T follicular helper cell (primary cell): Measurements from ENCODE around the gene FSTL4.

Experiments used
- DNase-seq: peaks from one replicate; pipeline ENCODE4 v3.0.0-alpha.2; 2020; ENCODE audit warnings: low read depth

The FSTL4 gene

DNA sequence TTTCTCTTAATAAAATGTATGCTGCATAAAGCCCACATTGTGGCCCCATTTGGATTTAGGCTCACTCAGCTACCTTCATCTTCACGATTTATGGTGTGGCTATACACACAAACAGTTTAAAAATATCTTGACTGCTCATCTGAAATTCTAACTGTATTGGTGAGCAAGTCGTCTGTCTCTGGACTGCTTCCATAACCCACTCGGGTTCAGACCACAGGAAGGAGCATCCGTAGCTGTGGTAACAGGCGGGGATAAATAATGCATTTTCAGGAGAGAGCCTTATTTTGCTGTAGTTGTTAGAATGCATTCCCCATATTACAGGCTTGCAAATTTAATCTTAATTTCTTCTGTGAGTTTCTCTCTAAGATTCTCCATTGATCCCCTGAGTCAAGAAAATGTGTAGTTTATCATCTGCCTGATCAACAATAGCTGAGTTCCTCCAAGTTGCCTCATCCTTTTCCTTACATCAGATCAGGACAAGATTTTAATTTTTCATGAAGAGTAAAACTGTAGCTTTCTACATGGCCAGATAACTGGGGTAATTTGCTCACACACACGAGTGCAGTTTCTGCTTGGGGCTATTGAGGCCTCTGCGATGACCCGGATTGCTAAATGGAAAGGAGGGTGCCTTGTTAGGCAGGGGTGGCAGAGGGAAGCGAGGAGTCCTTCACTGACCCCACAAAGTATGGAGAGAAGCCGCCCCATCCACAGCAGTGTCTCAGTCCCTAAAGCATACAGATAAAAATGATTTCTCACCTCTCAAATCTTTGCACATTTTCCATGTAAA is 133.9 kb downstream of the FSTL4 start:
- no peak for DNase-seq

DNA sequence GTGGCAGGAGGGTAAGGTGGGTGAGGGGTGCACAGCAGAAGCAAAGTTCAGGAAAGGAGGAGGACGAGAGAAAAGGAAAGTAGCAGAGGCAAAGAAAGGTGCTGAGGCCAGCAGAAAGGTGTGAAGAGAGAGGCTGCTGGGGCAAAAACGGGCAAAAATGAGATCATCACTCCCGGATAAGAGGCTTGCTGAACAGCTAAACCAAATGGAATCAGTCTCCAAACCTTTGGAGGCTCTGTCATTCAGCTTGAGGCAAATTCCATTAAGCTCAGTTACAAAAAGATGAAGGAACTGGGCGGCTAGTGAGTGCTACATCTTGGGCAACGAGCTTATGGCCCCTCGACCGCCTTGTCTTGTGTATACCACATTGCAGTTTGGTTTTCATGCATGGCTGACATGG is 136.4 kb downstream of the FSTL4 start:
- no peak for DNase-seq

DNA sequence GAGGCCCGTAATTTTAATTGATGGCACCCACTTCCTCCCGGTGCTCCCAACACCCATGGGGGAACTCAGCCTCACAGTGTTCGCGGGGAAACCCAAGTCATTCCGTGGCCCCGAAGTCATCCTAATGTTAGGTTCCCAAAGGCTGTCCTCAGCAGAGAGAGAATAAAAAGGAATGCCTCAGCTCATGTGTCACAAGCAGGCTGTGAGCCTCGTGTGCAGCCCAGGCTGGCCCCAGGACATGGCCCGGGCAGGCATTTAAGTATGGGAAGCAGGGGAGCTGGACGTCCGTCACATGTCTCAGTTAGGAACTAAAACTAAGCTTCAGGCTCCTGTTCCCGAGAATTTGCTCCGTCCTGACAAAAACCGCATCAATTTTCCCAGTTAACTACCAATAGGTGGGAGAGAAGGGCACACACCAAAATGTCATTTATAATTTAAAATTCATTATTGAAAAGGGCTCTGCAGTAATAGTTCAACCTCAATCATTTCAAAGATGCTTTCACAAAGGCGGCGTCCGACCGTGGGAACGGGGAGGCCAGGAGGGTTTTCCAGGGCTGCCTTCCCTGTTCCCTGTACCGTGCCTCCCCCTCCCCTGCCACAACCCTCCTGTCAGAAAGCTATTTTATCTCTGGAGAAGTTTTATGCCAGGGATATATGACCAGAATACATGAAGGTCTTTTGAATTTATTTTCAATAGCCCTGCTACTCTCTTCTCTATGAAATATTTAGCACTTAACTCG is 137.3 kb downstream of the FSTL4 start:
- DNase-seq: no peak

DNA sequence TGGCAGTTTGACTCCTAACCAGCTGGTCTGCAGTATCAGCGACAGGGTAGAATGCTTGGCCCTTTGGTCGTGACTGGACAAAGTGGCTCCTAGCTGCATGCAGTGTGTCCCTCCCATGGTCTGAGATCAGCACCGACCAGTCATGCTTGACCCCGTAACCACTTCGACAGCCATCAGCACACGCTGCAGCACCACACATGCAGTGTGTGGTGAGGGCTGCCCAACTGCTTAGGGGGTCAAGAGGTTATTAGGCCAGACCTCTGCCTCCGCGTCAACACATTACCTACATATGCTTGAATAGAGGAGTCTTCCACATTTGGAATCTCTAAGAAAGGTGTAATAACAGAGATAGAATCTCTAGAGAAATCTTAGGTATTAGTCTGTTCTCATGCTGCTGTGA is 139.1 kb downstream of the FSTL4 start:
- DNase-seq: no peak

DNA sequence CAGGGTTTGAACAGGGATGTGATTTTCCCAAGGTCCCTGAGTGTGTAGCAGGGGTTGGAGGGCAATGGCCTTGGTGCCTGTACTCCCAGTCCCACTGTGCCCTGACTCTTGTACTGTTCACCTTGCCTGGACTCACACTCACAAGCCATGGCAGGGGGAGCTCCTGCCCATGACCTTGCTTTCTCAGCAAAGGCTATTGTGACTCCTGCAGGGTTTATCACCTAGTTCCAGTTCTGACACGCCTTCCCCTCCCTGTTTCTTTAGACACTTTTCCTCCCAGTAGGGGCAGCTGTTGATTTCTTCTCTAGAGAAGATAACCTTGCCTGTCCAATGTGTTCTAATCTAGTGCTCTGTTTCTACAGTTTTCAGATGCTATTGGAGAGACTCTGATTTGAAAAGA is 139.5 kb downstream of the FSTL4 start:
- no peak for DNase-seq

DNA sequence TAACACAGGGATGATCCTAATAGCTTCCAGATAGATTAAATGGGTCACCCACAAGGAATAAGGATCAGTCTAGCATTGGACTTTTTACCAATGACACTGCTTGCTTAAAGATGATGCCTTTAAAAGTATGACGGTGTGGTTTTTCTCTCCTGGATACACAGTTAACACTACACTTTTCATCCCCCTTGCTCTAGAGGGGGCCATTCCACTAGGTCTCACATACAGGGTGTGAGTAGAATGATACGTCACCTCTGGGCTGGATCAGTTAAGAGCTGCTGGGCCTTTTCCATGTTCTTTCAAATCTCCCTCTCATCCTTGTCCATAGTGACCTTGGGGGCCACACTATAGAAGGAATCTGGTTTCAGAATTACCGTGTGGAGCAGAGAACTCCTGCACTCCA is 140.6 kb downstream of the FSTL4 start:
- DNase-seq: no peak

DNA sequence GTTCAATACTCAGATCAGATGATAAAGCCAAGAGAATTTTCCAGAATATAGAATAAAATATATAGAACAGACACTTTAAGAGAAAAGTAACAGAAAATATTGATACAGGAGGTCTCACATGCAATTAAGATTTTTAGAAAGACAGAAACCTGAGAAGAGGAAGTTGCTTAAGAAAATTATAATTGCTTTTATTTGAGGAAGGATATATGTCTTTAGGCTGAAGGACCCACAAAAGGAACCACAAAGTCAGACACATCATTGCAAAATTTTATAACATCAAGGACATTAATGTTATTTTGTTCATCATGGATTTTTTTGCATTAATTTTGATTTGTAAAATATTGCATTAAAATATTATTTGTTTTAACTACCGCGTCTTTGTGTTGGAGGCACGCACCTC is 141.5 kb downstream of the FSTL4 start:
- DNase-seq: no peak

DNA sequence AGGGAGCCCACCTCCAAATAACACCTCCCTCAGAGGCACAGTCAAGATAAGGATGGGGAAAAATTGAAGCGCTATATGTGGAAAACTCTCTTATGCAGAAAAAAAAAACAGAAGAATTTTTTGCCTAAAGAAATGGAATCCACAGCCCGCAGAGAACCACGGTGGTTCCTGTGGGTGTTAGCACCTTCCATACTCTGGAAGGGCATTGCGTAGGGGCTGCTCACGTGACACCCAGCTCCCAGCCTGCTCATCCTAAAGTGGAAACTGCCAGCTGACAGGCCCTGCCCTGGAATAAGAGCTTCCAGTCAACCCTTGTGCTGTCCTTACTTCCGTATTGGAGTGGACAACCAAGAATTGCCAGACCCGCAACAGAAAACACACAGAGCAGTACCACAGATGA is 142.5 kb downstream of the FSTL4 start:
- no peak for DNase-seq

DNA sequence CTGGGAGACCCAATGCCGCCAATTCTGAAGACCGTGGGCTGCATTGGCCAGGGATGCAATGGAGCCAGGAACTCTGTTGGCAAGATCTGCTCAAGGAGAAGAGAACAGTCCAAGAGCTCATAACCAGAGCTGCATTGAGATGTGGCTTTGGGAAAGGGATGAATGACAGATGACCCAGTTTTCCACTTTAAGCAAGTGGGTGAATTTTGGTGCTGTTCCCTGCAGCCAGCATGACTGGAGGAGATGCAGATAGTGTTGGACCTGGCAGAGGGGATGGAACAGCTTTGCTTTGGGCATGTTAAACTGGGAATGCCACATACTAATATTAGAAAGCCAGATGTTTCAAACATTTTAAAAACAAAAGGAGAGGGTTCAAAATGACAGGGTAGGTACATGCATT is 143.1 kb downstream of the FSTL4 start:
- DNase-seq: no peak

DNA sequence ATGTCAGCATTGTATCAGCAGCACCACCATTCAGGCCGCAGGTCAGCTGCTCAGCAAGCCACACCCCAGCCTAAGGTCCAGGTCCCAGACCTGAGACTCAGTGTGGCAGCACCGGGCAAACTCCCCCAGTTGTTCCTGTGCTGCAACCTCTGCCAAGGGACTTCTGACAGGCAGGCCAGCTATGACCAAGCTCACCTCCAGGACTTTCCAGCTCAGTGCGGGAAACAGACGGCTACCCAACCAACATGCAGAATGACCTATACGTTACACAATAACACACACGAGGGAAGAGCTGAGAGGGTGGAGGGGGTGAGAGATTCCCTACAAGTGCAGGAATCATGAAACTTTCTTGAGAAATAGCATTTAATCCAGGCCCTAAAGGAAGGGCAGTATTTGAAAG is 143.7 kb downstream of the FSTL4 start:
- DNase-seq: no peak

DNA sequence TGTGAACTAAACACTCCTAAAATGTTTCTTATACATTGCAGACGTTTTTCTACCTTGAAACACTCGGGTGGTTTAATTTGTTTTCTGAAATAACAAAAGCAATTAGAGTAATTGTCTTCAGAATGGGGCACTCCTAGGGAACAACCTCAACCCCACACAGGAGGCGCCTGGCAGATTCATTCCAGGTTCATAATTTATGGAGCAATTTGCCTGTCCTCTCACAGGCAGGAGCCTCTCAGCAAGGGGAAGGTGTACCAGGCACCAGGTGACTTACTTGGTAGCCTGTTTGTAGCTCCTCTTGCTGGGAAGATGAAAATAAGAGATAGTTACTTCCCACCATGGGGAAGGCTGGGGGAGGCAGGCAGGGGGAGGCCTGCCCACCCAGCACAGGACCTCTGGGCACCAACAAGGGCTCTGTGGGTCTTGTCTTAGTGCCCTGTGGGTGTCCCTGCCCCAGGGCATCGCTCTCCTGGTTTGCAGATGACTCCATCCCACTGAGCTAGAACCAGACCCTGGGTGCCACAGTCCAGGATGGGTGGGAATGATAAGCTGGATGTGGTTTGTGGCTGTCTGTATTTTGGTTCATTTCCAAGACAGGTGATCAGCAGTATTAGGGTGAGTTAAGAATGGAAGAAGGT is 144.4 kb downstream of the FSTL4 start:
- no peak for DNase-seq

DNA sequence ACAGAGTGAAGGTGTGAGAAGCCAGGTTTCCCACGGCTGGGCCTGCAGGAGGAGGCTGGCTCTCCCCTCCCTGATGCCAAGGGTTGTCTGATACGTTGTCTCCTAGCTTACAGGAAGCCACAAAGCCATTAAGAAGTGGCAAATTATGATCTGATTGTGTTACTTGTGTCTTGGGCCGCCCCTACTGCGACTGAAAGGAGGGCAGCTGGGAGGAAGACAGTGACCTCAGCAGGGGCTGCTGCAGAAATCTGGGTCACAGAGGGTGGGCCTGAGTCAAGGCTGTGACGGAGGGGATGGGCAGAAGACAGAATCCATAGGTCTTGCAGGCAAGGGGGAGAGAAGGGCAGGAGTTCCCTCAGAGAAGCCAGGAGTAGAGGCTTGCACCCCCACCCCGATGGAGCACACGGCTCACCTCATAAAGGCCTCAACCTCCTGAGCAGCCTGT is 145.0 kb downstream of the FSTL4 start:
- DNase-seq: no peak

DNA sequence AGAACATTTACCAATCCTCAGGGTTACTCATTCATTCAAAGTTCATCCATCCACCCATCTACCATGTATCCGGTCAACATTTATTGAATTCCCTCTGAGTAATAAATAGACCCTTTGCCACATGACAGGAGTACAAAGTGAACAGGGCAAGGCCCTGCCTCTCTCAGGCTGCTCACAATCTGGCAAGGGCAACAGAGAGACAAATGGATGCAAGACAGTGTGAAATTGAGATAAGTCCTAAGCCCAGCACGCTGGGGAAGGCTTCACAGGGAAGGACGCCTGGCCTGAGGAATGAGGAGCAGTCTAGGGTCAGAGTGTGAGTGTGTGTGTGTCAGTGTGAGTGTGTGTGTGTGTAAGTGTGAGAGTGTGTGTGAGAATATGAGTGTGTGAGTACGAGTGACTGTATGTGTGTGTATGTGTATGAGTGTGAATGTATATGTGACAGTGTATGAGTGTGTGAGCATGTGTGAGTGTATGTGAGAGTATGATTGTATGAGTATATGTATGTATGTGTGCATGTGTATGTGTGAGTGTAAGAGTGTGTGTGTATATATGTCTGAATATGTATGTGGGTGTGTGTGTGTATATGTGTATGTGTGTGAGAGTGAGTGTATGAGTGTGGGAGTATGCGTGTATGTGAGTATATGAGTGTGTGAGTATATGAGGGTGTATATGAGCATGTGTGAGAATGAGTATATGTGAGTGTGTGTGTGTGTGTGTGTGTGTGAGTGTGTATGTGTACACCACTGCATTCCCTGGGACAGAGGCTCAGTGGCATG is 145.6 kb downstream of the FSTL4 start:
- no peak for DNase-seq

DNA sequence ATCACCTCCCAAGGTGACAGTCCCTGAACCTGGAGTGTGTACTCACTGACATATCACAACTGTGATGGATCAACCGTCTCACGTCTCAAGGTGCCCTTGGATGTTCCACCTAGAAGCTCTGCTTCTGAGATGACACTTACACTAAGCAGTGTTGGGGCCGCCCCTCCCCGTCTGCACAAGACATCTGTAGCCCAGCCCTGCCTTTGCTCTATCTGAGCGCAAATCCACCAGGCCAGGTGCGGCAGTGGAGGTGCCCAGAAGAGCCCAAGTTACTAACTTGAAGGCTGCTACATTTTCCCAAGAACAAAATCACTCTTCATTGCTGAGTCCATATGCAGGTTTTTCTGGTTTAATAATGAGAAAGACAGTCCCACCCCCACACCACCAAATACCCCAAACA is 148.3 kb downstream of the FSTL4 start:
- no peak for DNase-seq

DNA sequence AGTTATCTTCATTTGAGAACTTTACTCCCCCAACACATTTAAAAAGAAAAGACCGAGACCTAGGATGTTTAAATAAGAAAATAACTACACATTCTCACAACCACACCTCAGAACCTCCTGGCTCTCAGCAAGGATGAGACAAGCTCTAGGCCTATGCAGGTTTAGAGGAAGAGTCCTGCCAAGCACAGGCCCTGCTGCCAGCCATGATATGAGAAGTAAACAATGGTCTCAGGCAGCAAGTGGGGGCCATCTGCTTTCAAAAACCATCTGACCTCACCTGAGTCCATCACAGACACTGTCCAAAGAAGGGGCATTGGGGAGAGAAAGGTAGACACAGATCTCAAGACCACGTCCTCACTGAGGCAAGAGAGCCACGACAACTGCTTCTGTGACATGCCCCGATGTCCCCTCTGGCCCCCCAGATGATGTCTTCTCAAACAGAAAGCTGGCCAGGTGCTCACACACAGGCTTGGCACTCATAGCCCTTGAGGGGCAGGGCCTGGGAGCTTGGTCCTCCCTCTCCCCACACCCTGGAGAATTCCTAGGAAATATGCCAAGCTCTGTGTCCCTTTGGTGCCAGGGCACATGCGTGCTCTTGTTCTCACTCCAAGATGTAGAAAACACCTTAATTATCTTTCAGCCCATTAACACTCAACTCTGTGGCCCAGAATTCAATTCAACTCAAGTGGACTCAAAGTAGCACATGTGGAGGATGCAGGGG is 150.4 kb downstream of the FSTL4 start:
- no peak for DNase-seq

DNA sequence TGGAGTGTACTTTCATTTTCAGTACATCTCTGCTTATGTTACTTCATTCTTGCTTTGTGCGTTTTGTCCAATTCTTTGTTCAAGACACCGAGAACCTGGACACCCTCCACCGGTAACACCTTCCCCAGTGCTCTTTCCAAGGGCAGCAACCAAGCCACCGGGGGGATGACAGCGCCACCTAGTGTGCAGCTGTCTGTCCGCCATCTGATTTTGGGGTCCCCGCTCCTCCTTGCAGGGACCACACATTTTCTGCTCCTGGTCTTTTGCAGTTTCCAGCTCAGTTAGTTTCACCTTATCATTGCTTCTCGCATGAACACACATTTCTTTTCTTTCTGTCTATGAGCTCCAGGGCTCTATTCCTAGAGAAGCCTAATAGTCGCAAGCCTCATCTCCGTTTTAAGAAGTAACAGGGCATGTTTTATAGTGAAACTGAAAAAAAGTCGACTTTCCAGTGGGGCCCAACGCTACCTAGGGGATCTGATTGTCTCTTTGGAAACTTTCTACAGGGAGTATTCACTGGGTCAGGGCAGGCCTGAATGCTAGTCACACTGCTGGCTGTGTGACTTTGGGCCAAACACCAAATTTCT is 152.1 kb downstream of the FSTL4 start:
- DNase-seq: no peak

DNA sequence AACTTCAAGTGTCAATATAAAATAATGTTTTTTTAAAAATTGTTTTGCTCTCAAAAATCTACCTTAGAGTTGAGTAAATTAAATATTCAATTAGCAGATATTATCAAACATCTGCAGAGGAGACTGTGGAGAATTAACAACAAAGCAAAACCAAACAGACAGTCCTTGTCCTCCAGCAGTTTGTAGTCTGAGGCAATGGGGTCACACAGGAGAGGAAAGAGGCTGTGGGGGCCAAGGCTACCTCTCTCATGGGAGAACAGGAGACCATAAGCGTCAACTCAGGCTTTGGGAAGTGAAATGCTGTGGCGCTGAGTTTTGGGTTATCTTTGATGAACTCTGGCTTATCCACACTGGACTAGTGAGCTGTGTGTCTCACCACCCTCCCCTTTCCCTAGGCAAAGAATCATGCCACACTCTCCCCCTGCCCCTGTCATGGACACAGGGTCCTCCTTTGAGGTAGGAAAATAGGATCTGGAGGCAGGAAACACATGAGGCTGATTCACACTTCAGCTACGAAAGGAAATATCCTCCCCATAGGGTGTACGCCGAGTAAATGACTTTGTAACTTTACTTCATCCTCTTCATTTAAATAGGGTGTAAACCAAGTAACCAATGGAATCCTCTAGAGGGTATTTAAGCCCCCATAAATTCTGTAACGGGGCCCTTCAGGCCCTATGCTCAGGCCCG is 152.7 kb downstream of the FSTL4 start:
- DNase-seq: no peak

DNA sequence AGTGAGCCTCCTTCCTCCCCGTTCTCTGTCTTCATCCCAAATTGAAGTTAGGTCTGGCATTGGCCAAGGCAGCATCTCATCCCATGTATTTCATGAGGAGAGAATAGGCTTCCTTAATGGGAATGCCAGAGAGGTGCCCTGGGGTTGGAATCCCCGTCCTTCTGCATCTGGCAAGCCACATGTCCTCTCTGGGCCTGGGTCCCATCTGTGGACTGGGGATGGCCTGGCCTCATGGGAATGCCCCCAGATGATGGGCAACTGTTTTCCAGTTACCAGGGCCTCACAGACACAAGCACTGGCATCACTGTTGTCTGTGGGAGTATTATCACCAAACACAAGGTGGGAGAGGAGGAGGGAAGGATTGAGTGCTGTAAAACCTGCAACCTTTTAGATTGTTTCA is 153.9 kb downstream of the FSTL4 start:
- DNase-seq: no peak

DNA sequence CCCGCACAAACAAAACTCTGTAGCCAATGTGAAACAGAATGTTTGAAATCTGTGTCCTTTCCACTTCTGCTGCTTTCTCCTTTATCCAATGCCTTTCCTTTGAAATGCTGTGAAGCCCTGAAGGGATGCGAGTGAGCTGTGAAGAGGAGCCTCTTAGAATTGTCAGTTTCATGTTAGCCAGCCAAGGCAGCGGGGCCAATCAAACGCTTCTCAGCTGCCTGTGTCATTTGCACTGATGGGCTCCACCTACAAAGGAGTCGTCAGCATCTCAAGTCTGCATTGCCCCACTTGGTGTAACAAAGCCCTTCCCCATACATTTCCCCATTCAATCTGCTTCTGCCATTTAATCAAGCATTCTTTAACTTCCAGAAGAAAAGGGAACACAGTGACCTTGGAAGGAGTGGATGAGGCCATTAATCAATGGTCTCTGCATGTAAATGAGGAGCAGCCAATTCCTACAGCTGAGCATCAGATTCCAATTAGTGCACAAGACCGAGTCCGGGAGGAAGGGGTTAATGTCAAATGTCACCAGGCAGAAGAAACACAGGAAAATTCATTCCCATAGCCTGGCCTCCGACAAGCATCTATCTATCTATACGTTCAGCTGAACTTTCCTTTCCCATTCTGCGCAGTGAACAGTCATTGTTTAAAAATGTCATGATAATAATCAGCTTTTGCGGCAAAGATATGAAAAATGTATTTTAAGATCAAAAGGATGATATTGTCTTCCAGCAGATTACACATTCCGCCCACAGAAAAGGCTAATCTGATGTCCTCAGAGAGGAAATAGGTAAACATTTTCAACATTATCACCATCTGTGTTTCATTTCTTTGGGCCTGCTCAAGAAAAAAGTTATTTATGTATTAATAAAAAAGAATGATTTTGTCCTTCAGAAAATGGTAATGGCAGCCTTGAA is 154.6 kb downstream of the FSTL4 start:
- no peak for DNase-seq
